ENCODE measurements around the gene RAD51B.

RAD51B gene

DNA sequence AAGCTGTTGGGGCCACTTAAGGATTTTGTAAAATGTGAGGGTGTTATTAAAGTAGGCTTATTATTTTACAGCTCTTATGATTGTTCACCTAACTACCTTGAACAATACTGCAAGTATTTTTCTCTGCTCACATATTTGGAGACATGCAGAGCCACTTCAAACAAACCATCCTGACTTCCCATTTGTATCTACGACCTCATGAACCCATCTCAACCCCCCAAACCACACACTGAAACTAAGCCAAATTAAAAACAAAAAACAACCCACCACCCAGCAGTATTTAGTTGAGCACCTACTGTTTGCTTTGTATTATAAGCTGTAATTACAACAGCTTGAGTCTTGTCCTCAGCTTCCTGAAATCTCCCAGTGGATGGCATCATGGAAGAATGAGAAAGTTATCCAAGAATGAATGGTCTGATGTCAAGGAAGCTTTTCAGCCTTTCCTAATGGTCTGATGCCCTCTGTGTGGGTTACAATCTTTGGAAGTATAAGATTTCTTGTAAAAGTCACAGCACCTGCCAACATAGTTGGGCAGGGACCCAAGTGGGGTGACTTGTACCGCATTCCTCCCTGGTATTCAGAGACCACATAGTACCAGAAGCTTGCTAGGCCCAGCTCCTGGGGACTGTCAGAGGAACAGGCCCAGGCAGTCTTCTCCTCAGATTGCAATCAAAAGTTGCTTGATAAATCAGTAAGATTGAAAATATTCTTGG is 556.6 kb downstream of the RAD51B start:
- no peak for DNase-seq

DNA sequence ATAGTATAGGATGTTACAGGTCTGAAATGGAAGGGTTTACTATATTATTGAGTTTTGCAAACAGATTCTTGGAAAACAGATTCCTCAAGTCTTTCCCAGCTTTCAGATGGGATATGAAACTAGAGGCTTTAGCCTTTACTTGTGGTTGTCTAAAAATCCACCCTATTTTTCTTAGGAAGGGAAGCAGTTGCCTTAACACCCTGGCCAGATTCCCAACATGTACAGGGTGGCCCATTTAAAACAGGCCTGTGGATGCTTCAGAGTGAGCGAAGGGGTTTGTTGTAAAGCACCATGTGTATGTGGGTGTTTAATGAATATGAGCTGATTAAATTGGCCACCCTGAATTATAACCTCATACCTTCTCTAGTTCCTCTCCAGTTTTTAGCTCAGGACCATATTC is 557.4 kb downstream of the RAD51B start:
- no peak for DNase-seq

DNA sequence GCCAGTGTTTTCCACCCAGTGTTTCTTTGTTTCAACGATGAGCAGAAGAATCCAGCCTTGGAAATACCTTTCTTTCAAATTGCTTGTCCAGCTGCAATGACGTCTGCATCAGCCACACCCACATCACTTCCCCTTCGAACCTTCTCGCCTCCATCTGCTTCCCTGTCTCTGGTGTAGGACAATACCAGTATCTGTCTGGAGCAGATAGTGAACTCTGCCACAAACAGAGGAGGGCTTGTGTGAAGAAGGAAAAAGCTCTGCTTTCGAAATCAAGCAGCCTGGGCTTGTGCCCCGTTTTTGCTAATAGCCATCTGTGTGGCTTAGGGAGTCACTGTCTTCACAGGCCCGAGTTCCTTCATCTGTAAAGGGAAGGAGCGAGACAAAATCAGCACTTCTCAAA is 557.9 kb downstream of the RAD51B start:
- no peak for DNase-seq

DNA sequence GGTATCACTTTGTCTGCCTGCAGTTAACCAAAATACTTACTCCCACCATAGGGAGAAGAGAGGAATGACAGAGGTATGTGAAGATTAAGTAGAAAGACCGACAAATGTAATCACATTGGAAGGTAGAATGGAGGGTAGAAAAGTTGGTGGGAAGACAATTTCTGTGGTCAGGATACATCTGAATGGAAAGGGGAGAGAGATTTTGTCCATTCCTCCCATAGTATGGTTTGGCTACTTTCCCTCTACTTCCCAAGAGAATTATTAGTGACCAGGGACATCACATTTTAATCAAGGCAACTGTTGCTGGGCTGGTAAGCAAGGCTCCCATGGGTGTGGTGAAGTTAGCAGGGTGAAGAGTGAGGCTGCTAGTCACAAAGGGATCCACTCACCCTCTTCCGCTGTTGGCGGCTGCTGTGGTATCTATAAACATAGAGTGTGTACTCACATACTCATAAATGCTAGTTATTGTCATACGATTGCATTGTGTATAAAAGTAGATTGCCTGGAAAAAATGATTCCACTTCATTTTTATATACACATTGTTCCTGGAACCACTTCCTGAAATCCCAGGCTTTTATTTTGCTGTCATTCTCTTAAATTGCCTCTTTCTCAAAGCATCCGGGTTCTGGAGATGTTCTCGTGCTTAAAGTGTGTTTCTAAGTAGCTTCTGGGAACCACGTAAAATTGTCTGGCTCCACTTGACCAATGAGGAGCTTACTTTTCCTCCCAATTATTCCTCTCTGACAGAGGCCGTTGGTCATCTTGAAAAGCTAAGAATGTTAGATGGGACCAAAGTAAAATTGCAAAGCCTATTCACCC is 560.1 kb downstream of the RAD51B start:
- DNase-seq = peak; percentile 57

DNA sequence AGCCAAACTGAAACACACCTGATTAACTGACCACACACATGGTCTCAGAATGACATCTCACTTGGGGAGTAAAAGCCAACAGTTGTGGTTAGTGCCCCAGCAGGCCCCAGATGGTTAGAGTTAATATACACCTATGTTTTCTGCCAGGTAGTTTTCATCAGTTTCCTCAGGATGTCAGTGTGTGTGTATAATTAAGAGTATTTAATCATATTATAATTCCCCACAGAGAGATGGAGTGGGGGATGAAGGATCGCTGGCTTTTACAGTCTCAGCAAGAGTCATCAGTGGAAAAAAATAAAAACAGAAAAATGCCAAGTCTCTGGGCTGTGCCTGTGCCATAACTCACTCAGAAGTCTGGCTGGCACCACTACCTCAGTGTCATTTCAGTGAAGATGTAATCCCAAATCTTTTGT is 560.8 kb downstream of the RAD51B start:
- DNase-seq = no peak

DNA sequence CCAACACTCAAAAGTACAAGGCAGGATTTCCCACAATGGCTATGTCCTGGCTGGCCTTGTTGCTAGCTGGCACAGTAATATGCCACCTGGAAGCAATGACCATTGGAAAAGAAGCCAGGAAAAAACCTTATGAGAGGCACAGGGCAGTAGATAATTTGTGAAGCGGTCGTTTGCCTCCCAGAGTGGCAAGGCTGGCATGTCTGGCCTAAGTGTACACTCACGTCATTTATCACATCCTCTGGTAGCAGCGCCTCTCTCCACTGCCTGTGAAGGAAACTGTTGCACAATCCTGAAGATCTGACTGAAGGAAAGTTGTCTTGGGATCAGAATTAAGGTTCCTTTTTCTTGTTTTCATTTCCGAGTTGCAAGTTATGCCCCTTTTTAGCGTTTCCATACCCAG is 564.8 kb downstream of the RAD51B start:
- DNase-seq = no peak

DNA sequence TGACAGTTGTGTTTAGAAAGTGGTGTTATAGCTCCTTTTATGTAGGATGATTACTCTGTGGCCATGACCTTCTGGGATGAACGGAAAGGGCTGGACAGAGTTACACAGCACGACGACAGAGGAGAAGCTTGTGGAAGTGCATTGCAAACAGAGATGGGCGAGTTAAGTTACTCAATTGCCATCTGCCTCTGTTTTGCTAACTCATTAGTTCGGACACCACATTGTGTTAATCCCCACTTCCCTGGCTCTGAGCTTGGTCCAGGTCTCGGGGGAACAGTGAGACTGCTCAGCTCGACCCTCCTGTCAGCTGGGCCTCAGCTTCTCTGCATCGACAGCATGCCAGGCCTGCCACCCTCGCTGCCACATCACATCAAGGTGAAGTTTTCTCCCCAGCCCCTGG is 565.3 kb downstream of the RAD51B start:
- DNase-seq = no peak

DNA sequence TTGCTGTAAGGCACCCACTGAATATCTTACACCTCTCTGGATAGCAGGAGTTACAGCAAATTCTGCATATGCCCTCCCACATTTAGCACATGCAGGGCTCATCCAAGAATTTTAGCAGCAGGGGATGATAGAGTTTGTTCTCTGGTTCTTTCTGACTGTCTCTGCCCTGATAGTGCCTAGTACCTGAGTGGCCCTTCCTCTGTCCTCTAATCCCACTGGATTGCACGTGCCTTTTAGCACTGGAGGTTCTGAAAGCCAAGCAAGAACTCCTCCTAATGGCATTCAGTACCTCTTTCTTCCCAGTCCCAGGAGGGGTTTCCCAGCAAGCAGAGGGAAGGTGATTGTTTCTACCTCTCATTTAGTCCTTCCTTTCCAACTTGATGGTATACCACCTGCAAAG is 566.9 kb downstream of the RAD51B start:
- DNase-seq = no peak

DNA sequence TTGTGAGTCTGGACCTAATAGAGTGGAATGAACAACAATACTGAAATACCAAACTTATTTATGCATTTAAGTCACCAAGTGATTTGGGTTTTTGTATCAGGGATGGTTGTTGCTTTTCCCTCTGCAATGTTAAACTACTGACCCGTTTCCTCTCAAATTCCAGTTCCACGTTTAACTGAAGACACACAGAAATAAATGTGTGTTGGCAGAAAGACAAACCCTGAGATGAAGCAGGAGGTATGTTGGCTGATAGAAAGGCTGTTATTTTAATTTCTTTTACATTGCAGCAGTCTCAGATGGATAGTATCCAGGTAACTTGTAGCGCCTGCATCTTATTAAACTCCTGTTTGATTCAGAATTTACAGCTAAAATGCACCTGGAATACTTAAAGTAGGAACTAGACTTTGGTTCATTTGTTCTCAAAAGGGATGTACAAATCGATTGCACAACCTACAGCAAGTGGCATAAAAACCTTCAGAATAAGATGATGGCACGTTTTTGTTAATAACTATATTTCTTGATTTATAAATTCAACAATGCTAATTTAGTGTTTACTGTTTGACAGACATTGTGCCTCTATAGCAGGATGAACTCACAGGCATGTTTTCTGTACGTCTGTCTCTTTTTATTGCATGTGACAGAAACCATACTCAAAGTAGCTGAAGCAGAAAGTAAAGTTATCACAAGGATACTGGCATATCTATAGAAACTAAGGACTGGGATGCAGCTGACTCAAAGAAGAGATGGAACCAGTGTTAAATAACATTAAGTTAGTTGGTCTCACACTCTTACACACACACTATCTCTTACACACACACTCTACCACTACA is 567.6 kb downstream of the RAD51B start:
- no peak for DNase-seq

DNA sequence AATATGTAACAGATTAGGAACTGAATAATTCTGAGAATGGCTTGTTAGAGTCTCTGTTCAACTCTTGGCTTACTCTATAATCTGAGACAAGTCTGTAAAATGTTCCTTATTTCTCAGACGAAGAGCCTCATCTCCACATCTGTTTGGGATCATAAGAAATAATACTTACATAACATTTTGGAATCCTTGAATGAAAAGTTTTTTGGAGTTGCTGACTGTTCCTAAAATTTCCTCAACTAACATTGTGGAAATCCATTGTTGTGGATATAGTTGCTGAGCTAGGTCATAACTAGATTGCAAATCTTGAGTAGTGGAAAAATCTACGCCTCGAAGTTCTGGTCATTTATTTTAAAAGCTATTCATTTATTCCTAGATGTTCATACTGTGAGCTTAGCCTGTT is 570.4 kb downstream of the RAD51B start:
- DNase-seq = no peak

DNA sequence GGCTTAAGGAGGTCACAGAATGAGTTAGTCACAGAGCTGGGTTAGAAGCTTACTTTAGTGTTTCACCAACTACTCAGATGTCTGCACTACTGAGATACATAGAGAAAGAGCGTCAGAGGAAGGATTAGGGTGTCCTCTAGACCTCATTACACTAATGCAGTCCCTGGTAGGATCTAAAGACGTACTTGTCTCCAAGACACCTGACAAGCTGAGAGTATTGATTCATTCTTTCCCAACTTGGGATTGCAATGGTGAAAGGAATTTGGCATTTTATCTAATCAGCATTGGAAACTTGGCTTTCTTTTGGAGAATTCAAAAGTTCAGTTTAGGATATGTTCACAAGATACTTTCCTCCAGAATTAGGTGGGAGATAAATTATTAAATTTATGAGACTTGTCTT is 571.2 kb downstream of the RAD51B start:
- no peak for DNase-seq

DNA sequence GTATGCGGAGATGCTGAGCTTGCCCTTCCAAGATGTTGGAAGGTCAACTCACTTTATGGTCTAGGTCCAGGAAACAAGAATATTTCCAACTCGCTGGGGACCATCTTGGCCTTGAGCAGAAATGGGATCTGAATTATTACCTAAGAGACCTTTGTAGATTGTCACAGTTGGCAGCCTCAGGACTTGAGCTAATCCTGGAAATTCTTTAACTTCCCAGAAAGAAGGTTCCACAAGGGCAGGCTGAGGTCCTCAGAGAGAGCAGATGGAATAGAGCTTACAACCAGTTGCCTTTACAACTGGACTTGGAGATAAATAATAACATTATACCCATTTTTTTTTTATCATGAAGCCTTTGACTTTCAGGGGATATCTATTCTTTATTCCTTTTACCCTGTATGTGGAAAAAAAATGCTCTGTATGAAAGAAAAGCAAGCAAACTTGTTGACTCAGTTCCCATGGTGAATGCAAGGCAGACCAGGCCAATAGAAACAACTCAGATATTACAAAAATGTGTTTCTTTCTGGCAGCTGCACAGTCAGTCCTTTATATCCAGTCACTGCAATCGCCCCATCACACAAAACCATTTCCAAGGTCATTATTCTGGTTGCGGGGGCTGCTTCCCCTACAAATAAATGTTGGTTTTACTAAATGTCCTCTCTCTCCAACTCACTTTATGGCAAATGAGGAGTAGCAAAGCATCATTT is 571.9 kb downstream of the RAD51B start:
- DNase-seq = no peak

DNA sequence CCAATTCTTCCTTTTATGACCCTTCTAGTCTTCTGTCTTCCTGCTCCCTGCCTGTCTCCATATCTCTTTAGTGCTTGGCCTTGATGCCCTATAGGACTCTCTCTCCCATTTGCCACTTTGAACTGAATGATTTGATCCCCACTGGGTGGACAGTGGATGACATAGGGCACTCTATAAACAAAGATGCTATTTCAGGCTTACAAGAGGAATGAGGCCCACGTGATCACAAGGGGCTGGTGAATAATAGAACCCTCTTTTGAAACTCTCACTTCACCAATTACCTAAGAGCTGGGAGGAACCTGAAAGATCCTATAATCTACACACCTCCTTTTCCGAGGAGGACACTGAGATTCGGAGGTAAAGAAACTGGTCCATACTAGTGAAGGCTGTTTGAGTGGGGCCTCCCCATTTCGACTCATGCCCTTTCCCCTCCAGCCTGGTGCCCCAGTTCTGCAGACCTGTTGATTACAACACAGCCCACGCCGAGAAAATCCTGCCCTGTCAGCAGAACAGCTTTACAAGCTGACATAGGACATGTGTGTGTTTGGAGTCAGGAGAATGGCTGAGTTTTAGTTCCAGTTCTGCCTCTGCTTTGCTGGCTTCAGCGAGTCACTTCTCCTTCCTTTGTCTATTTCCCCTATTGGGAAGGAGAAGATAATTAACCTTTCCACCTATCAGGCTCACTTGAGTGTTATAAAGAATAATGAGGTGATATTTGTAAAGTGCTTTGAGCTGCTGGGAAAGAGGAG is 573.0 kb downstream of the RAD51B start:
- no peak for DNase-seq

DNA sequence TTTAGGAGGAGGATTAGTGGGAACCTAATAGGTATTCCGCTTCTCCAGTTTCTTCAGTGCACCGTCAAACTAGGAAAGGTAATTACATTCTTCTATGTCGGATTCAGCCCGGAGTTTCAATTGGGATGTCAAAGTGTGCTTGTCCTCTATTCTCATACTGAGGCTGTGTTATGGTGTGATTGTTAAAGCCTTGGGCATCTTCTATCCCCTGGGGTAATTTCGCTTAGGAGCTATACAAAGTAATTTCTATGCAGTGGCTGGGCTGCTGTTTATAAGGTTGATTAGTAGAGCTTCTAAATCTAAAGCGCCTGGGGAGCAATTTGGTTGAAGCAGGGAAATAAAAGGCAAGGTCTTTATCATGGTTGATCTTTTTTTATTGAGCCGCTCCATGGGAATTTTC is 573.7 kb downstream of the RAD51B start:
- DNase-seq = no peak

DNA sequence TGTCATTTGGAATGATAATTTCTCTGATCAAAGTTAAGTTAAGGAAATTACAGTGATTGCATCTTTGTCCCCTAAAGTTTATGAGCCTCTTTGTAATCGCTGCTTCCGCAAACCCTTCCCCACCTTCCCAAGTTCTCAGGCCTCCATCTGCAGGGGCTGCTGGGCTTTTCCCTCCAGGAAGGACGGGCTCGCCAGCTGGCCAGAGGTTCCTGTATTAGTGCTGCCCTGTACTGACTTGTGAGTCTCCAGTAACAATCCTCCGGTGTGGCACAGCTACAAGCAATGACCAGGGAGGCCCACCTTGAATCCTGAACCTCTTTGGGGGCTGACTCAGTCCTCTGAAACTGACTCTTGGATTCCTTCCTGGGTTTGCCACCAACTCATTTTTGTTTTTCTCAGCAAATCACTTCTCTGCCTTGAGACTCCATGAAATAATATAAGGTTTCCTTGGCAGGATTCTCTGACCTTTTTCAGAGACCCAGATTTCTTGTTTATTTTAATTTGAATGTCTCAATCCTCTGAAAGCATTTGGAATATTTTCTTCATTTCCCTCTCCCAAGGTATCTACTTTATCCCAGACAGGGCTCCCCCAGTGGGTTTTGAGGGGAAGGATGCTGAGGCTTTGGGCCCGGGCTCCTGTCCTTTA is 574.7 kb downstream of the RAD51B start:
- no peak for DNase-seq

DNA sequence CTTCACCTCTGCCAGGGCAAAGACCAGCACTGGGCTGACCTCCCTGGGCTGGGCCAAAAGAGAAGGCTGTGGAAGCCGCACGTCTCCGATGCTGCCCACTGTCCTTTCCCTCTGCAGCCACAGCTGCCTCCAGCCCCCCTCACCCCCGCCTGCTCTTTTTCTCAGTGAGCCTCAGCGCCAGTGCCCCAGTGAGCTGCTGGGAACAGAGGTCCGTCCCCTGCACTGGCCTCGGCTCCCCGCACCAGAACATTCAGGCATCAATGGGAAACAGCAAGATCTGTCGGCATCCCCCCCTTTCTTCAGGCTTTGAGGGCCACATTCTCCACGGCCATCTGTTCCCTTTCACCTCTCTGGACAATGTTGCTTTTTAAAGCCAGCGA is 575.2 kb downstream of the RAD51B start:
- DNase-seq = no peak

DNA sequence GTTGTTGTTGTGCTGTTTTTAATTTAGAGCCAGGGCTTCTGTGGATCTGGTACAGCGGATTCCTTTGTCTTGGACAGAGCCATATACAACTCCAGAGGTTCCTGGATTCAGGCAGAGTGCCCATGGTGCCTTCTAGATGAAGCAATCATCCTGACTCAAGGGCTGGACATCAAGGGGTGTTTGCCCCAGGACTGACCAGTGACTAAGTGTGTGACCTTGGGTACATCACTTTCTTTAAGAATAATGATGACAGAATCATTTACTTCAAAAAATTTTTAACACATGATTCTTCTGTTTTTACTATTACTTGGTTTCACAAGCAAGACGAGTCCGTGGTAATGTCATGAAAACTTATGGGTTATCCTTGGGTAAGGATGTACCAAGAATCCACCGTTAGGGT is 576.0 kb downstream of the RAD51B start:
- DNase-seq = no peak

DNA sequence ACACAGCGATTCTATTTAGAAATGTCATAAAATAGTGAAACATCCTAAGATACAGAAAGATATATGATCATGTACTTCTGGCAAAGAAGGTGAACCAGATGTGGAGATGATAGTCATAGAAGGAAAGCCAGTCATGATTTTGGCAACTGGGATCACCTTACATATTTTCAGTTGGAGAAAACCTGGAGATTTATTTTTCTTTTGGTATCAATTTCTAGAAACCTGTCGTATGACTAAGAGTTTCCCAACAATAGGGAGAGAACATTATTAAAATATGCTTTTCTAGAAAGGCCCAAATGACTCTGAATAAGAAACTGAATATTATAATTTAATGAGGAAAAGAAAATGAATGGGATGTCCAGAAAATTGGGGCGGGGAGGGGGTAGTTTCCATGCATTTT is 576.9 kb downstream of the RAD51B start:
- DNase-seq = no peak

DNA sequence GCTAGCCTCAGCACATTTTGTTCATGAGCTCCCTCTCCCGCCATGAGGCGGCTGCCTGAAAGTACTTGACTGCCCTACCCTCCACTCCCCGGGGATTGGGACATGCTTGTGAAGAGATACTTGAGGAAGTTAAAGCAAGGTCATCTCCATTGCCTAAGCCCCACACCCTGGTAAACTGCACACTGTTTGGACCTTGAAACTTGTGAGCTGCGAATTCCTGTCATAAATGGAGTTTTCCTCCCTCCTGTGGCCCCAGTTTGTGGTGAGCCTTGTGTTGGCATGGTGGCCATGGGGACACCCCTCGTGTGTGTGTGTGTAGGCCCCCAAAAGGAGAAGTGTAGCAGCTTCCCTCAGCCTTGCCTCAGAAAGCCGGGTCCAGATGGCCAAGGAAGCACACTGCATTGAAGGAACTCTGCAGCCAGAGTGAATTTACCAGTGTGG is 577.8 kb downstream of the RAD51B start:
- DNase-seq = no peak

DNA sequence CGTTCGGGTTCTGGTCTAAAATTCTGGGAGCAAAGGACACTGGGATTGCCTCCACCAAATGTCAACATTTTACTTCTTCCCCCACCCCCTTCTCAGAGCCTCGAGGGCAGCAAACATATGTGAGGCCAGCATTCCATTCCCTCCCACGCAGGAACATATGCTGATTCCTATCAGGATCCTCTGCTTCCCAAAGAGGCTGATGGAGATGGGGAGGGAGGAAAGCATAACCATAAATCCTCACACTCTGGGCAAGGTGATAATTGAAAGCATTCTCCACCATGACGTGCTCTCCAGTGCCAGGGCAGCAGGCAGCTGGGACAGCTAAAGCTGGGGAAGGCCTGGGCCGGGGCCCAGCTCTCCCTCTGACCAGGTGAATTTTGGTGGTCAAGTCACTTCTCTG is 578.2 kb downstream of the RAD51B start:
- no peak for DNase-seq

DNA sequence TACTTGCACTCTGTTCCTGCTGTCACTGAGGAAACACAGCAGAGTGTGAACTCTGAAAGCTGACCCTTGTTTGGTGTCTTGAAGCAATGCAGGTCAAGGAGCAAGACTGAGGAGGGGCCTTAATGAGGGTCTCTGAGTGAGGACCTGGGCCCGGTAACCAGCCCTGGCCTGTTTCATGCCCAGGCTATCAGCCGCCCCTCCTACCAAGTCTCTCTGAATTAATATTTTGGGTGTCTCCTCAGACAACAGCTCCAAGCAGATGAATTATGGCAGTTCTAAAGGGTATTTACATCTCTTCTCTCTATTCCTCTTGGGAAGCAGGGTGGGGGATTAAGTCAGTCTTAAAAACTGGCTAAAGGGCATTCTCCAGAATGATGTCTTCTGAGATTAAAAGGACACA is 578.8 kb downstream of the RAD51B start:
- no peak for DNase-seq

DNA sequence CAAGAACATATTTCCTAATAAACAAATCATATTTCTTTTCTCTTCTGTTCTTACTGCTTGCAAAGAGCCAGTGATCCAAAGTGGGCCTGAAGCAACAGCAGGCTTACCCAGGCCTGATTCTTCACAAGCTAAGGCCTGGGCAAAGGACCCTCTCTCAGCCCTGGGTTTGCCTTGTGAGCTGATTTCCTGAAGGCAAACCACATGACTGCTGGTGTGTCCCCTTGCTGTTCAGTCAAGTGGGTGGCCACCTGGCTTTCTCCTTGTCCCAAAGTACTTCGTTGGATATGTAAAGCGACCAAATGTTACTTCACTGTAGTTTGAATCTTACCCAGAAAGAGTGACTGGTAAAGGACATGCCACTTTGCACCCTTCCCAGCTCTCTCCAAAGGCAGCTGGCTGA is 580.4 kb downstream of the RAD51B start:
- DNase-seq = no peak

Data from NCI-H2029 treated with DMSO at 0.1 percent for 48 hours (cell line).